T follicular helper cell (primary cell): ENCODE measurements around the gene SPTAN1.
"Not testable (repeated sequence)": the region's sequence is repeated elsewhere in the genome, so short reads cannot be mapped to it uniquely, and the experiment has no call there.

Experiments
- DNase-seq: peaks from one replicate; pipeline ENCODE4 v3.0.0-alpha.2; 2020; ENCODE audit warnings: low read depth

Gene SPTAN1

GRCh38 chr9:128552744-128553440 lies 505 bp downstream of the SPTAN1 start:
- DNase-seq = peak; percentile 31

GRCh38 chr9:128553728-128554127 lies 1.3 kb downstream of the SPTAN1 start:
- DNase-seq = no peak

- DNase-seq = peak; percentile 10
Measured at GRCh38 chr9:128554155-128554862, 1.9 kb downstream of the SPTAN1 start.

- DNase-seq = no peak
Measured at GRCh38 chr9:128555180-128555721, 2.9 kb downstream of the SPTAN1 start.

- no peak for DNase-seq
Measured at GRCh38 chr9:128556276-128556675, 3.9 kb downstream of the SPTAN1 start.

GRCh38 chr9:128556926-128557634 lies 4.7 kb downstream of the SPTAN1 start:
- no peak for DNase-seq

- peak; percentile 11 for DNase-seq
Measured at GRCh38 chr9:128558431-128559310, 6.3 kb downstream of the SPTAN1 start.

- DNase-seq = no peak
Measured at GRCh38 chr9:128565578-128565977, 13.2 kb downstream of the SPTAN1 start.

GRCh38 chr9:128568470-128569078 lies 16.2 kb downstream of the SPTAN1 start:
- DNase-seq = no peak

- no peak for DNase-seq
Measured at GRCh38 chr9:128575469-128575868, 23.1 kb downstream of the SPTAN1 start.

GRCh38 chr9:128575916-128576315 lies 23.5 kb downstream of the SPTAN1 start:
- DNase-seq = no peak

GRCh38 chr9:128577206-128577605 lies 24.8 kb downstream of the SPTAN1 start:
- no peak for DNase-seq

GRCh38 chr9:128579194-128579593 lies 26.8 kb downstream of the SPTAN1 start:
- DNase-seq = no peak

- no peak for DNase-seq
Measured at GRCh38 chr9:128580731-128581130, 28.3 kb downstream of the SPTAN1 start.

GRCh38 chr9:128585155-128585554 lies 32.8 kb downstream of the SPTAN1 start:
- not testable (repeated sequence) for DNase-seq

- not testable (repeated sequence) for DNase-seq
Measured at GRCh38 chr9:128586934-128587333, 34.5 kb downstream of the SPTAN1 start.

GRCh38 chr9:128587453-128587852 lies 35.1 kb downstream of the SPTAN1 start:
- peak; percentile 5 for DNase-seq

GRCh38 chr9:128588581-128589233 lies 36.3 kb downstream of the SPTAN1 start:
- no peak for DNase-seq

- DNase-seq = no peak
Measured at GRCh38 chr9:128593039-128593438, 40.7 kb downstream of the SPTAN1 start.

GRCh38 chr9:128593856-128594255 lies 41.5 kb downstream of the SPTAN1 start:
- no peak for DNase-seq

GRCh38 chr9:128595471-128595870 lies 43.1 kb downstream of the SPTAN1 start:
- no peak for DNase-seq
